Endodermal cell (in vitro differentiated cells): ENCODE results near the gene MR1. TPM values are rescaled to one million over a fixed set of nuclear protein-coding genes. Genes with fewer than 3 reads are reported as not detected.

Experiments
- DNase-seq: peaks from one replicate; pipeline ENCODE4 v3.0.0-alpha.2; 2017
- H3K27ac ChIP-seq: 2 replicates; pipeline ENCODE4 v1.5.1; 2013; ENCODE audit warnings: mild to moderate bottlenecking, low read depth, low read length, moderate library complexity
- H3K27me3 ChIP-seq: 2 replicates; pipeline ENCODE4 v1.6.1; 2013; ENCODE audit warnings: mild to moderate bottlenecking, low read length, moderate library complexity; ENCODE audit not compliant: insufficient read depth, control insufficient read depth, poor library complexity, severe bottlenecking
- H3K36me3 ChIP-seq: 2 replicates; pipeline ENCODE4 v1.7.0; 2013; ENCODE audit warnings: mild to moderate bottlenecking, low read length, moderate library complexity; ENCODE audit not compliant: control insufficient read depth, insufficient read depth
- H3K4me1 ChIP-seq: one replicate; pipeline ENCODE4 v1.7.0; 2013; ENCODE audit warnings: low read length; ENCODE audit not compliant: control insufficient read depth, insufficient read depth
- H3K4me3 ChIP-seq: 2 replicates; pipeline ENCODE4 v1.5.1; 2013; ENCODE audit warnings: mild to moderate bottlenecking, low read length, moderate library complexity
- H3K9ac ChIP-seq: 2 replicates; pipeline ENCODE4 v1.6.1; 2013; ENCODE audit warnings: mild to moderate bottlenecking, low read length, moderate library complexity; ENCODE audit not compliant: poor library complexity, severe bottlenecking; ENCODE audit errors: extremely low read depth
- H3K9me3 ChIP-seq: 2 replicates; pipeline ENCODE4 v1.6.1; 2013; ENCODE audit warnings: mild to moderate bottlenecking, low read length, moderate library complexity; ENCODE audit not compliant: control insufficient read depth
- H3K27ac Mint-ChIP-seq: 2 replicates; pipeline ENCODE4 v1.8.0; 2020; ENCODE audit warnings: mixed read lengths
- H3K27me3 Mint-ChIP-seq: 2 replicates; pipeline ENCODE4 v1.8.0; 2021; ENCODE audit warnings: mild to moderate bottlenecking, mixed read lengths; ENCODE audit not compliant: insufficient read depth
- H3K36me3 Mint-ChIP-seq: 2 replicates; pipeline ENCODE4 v1.8.0; 2020; ENCODE audit warnings: low read depth, mixed read lengths
- H3K4me1 Mint-ChIP-seq: 2 replicates; pipeline ENCODE4 v1.8.0; 2020; ENCODE audit warnings: mixed read lengths
- H3K4me3 Mint-ChIP-seq: 2 replicates; pipeline ENCODE4 v1.8.0; 2020; ENCODE audit warnings: mild to moderate bottlenecking, moderate library complexity, mixed read lengths
- H3K9me3 Mint-ChIP-seq: 2 replicates; pipeline ENCODE4 v1.8.0; 2020; ENCODE audit warnings: mild to moderate bottlenecking, mixed read lengths
- WGBS, 2 experiments: methylation state at CpG; one replicate each; pipeline versions ENCODE4 v1.1.5 to v1.1.7; 2013; ENCODE audit warnings: missing lambda C conversion rate in 2 of 2, mixed read lengths in 1 of 2; ENCODE audit not compliant: insufficient coverage in 1 of 2, insufficient read length in 1 of 2; 5-methylcytosine and 5-hydroxymethylcytosine counted together
- total RNA-seq, 2 donors: library from RNA; stranded (reverse); fragmentation: NEBNext Ultra II Directional in 1 of 2; extraction: Animal tissue kit (Norgen Biotek cat#: 25700) in 1 of 2; gene quantifications; 2 replicates in 1 of 2; 3 replicates in 1 of 2; pipeline ENCODE4 v1.2.1, GENCODE V29; 2021
- TF ChIP-seq, protein P1 (sequence below): fragments of 200-600 bp; sonication (generic); conservative IDR thresholded peaks from 2 replicates; pipeline ENCODE4 v1.5.0; 2021; ENCODE audit warnings: antibody characterized with exemption, mild to moderate bottlenecking

MR1 gene
- total RNA-seq, 2 donors from 2014 or later, result 0.22 to 0.35 TPM

DNA sequence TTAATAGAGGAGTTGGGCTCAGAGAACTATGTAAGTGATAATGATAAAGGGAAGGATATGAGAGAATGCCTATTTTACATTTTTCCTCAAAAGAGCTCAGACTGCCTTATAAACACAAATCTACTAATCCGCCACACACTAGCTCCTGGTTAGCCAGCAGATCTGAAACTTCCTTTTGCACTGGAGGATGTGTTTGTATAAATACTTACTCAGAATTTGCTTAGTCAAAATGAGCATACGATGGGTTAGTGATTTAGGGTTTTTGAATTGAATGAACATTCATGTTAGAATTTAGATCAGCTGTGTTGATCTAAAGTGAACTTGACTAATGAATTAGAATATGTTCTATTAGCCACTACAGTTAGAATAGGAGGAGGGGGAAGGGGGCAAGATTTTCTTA is 45.6 kb downstream of the MR1 start:
- Mint-ChIP-seq H3K4me1 (peaks cover 37% of the 10 kb centered on the region), H3K27ac (no peak overlapping the region), H3K9me3 (peaks cover 3% of the 10 kb centered on the region), H3K36me3 (no peaks in the 10 kb centered on the region), H3K4me3 (no peak overlapping the region), H3K27me3 (no peaks in the 10 kb centered on the region)
- TF ChIP-seq, protein P1, sequence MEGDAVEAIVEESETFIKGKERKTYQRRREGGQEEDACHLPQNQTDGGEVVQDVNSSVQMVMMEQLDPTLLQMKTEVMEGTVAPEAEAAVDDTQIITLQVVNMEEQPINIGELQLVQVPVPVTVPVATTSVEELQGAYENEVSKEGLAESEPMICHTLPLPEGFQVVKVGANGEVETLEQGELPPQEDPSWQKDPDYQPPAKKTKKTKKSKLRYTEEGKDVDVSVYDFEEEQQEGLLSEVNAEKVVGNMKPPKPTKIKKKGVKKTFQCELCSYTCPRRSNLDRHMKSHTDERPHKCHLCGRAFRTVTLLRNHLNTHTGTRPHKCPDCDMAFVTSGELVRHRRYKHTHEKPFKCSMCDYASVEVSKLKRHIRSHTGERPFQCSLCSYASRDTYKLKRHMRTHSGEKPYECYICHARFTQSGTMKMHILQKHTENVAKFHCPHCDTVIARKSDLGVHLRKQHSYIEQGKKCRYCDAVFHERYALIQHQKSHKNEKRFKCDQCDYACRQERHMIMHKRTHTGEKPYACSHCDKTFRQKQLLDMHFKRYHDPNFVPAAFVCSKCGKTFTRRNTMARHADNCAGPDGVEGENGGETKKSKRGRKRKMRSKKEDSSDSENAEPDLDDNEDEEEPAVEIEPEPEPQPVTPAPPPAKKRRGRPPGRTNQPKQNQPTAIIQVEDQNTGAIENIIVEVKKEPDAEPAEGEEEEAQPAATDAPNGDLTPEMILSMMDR, result no peak
- Histone ChIP-seq H3K27ac (no peak overlapping the region), H3K9ac (no peak overlapping the region), H3K36me3 (no peaks in the 10 kb centered on the region), H3K27me3 (no peaks in the 10 kb centered on the region), H3K4me1 (peaks cover 5% of the 10 kb centered on the region), H3K9me3 (no peaks in the 10 kb centered on the region), H3K4me3 (no peak overlapping the region)
- DNase-seq, result no peak
- whole genome bisulfite sequencing, 2 experiments, result 86 to 92% methylated on average over 1 to 2 of the region's 2 CpGs

DNA sequence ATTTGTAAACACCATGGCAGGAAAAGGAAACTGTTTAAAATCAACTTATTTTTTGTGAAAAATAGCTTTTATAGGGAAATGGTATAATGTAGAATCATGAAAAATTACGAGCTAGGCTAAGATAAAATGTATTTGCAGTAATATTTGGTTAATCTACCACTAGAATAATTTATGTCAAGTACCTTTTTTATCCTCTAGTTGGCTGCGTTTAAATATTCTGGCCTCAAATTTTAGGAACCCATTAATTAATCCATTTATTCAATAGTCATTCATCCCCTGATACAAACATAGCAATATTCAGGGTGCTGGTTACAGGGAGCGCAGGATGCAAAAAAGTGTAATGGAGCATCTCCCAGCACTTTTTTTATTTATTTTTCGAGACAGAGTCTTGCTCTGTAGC is 46.1 kb downstream of the MR1 start:
- TF ChIP-seq, protein P1, result no peak
- peaks cover 10% of the 10 kb centered on the region for H3K4me1 ChIP-seq
- no peaks in the 10 kb centered on the region for H3K27me3 ChIP-seq
- H3K27me3 Mint-ChIP-seq, result no peaks in the 10 kb centered on the region
- no peak overlapping the region for H3K4me3 ChIP-seq
- H3K27ac ChIP-seq, result no peak overlapping the region
- DNase-seq, result no peak
- peaks cover 40% of the 10 kb centered on the region for H3K4me1 Mint-ChIP-seq
- 89 to 92% methylated on average over 3 to 4 of the region's 4 CpGs for WGBS, 2 experiments
- no peaks in the 10 kb centered on the region for H3K36me3 Mint-ChIP-seq
- H3K9me3 Mint-ChIP-seq, result peaks cover under 1% of the 10 kb centered on the region
- no peaks in the 10 kb centered on the region for H3K9me3 ChIP-seq
- H3K27ac Mint-ChIP-seq, result no peak overlapping the region
- no peak overlapping the region for H3K9ac ChIP-seq
- no peak overlapping the region for H3K4me3 Mint-ChIP-seq
- H3K36me3 ChIP-seq, result no peaks in the 10 kb centered on the region

DNA sequence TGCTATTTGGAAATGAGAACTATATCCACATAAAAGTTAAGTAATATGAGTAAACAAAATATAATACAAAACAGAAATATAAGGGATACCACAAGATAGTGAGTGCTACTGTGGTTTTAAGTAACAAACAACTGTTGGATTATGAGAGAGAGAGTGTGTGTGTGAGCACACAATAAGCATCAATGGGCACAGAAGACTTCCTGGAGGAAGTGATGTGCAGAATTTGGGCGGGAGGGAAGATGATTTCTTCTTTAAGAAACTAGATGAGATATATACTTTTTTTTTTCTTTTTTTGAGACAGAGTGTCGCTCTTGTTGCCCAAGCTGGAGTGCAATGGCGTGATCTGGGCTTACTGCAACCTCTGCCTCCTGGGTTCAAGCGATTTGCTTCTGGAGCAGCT is 46.8 kb downstream of the MR1 start:
- no peaks in the 10 kb centered on the region for H3K9me3 ChIP-seq
- no peak overlapping the region for H3K27ac Mint-ChIP-seq
- no peaks in the 10 kb centered on the region for H3K27me3 ChIP-seq
- WGBS, 2 experiments, result 80 to 97% methylated on average over 1 to 4 of the region's 4 CpGs
- H3K9me3 Mint-ChIP-seq, result no peaks in the 10 kb centered on the region
- H3K9ac ChIP-seq, result no peak overlapping the region
- H3K36me3 Mint-ChIP-seq, result no peaks in the 10 kb centered on the region
- TF ChIP-seq, protein P1, result no peak
- H3K4me3 Mint-ChIP-seq, result no peak overlapping the region
- peaks cover 13% of the 10 kb centered on the region for H3K4me1 ChIP-seq
- peaks cover 3% of the 10 kb centered on the region for H3K27me3 Mint-ChIP-seq
- H3K36me3 ChIP-seq, result no peaks in the 10 kb centered on the region
- no peak overlapping the region for H3K4me3 ChIP-seq
- DNase-seq, result no peak
- H3K27ac ChIP-seq, result no peak overlapping the region
- peaks cover 38% of the 10 kb centered on the region for H3K4me1 Mint-ChIP-seq
